HG03457 (cell line): ENCODE data around the gene MAGI1.

Experiments
- ATAC-seq: cut with Tn5 transposase; IDR thresholded peaks from one replicate; pipeline ENCODE4 v1.9.1; 2021; ENCODE audit warnings: moderate number of reproducible peaks; ENCODE audit not compliant: unreplicated experiment

MAGI1 gene

DNA sequence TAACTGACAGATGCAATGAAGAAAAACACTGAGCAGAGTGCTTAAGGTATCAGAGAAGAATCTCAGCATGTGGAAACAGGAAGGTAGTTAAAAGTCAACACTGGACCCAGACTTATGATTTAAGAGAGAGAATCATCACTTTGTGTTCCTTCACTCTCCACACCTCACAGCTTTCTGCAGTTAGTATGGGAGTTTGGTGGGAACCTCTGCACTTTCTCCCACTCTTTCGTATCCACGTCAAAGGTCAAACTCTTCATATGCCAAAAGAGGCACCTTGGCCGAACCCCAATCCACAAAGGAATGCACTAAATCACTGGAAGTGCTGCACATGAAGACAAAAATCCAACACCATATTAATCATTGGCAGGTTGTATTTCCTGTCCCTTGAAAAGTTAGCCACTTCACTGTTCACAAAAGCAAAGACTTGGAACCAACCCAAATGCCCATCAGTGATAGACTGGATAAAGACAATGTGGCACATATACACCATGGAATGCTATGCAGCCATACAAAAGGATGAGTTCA, 361.2 kb downstream of the MAGI1 start:
- no peak for ATAC-seq

DNA sequence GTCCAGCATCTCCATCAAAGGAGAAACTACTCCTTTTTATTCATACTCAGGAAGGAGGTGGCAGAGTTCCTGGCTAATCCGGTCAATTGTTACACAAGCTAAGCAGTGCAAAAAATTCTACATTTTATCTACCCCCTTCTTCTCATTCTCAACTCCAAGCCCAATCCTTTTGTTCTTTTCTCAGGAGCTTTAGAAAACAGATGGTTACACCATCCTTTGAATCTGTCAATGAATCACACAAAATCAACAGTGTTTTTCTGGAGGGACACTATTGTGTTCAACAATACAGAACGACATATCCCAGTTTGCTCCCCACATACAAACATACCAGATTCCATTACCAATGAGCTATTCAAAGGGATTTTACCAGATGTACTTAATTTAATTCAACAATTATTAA, 362.1 kb downstream of the MAGI1 start:
- no peak for ATAC-seq

DNA sequence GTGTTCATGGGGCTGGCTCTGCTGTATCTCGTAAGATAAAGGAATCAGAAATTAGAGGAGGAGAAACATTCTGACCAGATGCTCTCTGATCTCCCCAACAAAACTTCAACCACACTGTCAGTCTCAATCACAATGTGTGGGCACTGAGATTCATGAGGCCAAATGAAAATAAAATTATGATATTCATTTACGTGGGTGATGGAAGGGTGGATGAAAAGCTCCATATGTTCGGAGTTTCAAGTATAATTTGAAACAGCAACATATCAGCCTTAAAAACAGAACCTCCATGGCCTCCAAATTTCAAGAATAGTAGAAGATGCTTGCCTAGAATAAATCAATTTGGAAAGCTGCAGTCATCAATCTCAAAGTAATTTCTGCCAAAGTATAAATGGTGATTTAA, 363.7 kb downstream of the MAGI1 start:
- no peak for ATAC-seq

DNA sequence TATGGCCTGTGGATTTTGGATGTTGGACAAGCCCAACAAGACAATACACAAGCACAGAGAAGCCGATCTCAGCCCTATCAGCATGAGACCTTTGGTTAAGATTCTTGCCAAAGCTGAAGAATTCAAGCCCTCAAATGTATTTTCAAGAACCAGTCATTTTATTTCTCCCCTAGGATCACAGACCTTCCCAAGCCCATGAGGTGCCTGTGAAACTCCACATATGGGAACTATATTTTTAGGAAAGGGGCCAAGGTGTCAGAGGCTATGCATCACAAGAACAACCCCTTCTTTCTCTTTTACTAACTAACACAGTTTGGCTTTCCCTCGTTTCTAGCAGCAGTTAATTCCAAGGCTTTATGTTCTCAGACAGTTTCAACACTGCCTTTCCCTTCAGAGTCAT, 364.5 kb downstream of the MAGI1 start:
- ATAC-seq = no peak

DNA sequence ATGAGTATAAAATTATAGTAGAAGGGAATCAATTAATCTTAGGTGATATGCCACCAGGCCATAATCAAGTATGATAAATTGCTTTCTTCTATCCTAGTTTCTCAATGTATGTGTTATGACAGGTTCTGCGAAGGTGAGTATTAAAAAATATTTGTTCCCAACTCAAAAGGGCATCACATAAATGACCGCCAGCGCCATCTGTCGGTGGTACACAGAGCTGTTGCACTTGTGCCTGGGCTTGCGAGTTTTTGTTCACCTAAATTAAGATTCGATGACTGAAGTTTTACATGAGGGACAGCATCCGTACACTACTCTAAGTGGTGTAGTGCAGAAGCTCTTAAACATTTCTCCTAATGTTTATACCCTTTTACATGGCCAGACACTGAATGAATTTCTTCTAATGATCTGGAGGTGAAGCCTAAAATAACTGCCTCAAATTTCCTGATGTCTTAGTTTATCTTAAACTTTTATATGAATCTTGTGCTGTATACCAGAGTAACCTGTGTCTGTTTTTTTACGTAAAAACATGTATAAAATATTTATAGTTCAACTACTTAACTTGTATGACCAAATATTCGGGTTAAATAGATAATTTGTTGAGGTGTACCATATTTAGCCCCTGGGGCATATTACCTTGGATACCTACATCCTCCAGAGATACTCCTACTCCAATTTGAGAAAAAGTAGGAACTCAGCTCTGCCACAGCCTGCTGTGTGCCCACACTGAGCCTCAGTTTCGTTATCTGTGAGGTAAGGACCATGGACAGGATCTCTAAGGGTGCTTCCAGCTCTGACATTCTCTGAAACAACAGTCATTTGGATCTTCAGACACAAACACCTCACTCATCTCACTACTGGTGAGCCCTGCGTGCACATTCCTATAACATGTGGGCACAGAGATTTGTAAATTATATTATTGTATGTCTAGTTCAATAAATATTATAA, 365.6 kb downstream of the MAGI1 start:
- no peak for ATAC-seq

DNA sequence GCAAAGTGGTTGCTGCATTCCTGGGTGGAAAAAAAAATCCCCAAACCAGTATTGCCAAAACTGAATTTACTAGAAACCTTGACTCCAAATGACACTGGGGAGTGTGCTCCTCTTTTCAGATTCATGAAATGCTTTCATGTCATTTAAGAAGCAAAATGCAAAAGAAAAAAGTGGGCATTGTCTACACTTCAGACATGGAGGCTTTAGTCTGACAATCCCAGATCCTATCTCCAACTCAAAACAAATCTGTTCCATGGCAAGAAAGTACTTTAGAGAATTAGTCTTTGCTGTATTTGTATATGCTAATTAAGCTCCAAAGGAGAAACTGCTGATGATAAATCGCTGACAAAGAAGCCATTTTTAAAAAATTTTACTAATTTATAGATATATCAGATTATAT, 366.7 kb downstream of the MAGI1 start:
- ATAC-seq = no peak

DNA sequence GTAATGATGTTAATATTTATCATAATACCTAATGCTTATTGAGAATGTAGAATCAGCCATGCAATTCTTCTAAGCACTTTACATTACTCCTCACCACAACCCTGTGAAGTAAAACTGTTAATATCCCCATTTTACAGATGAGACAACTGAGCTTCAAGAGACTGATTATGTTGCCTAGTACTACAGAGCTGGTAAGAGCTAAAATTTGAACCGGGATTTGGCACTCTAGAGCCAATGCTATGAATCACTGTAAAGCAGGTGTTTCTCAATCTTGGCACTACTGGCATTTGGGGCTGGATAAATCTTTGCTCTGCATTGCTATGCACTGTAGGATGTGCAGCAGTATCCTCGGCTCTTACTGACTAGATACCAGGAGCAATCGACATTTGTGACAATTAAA, 367.7 kb downstream of the MAGI1 start:
- ATAC-seq = no peak

DNA sequence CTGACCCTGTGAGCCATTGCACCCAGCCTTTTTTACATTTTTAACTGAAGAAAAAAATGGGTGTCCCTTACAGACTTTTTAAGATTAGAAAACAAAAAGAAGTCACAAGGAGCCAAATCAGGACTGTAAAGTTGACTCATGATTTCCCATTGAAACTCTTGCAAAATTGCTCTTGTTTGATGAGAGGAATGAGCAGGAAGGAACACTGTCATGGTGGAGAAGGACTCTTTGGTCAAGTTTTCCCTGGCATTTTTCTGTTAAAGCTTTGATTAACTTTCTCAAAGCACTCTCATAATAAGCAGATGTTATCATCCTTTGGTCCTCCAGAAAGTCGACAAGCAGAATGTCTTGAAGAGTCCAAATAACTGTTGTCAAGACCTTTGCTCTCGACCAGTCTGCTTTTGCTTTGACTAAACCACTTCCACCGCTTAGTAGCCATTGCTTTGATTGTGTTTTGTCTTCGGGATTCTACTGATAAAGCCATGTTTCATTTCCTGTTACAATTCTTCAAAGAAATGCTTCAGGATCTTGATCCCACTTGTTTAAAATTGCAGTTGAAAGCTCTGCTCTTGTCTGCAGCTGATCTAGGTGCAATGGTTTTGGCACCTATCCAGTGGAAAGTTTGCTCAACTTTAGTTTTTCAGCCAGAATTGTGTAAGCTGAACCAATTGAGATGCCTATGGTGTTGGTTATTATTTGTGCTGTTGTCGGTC, 369.4 kb downstream of the MAGI1 start:
- no peak for ATAC-seq

DNA sequence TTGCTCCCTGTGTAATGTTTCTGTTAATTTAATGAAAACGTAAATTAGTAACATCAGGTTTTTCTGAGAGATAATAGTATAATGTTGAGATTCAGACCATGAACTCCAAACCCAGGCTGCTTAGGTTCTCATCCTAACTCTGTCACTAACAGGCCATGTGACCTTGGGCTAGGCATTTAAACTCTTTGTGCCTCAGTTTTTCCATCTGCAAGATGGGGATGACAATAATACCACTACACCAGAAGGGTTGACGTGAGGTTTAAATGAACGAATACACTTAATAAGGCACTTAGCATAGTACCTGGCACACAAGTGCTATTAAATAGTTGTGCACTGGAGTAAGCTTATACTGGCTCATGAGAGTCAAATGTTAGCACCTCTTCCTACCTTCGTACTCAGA, 370.8 kb downstream of the MAGI1 start:
- no peak for ATAC-seq

DNA sequence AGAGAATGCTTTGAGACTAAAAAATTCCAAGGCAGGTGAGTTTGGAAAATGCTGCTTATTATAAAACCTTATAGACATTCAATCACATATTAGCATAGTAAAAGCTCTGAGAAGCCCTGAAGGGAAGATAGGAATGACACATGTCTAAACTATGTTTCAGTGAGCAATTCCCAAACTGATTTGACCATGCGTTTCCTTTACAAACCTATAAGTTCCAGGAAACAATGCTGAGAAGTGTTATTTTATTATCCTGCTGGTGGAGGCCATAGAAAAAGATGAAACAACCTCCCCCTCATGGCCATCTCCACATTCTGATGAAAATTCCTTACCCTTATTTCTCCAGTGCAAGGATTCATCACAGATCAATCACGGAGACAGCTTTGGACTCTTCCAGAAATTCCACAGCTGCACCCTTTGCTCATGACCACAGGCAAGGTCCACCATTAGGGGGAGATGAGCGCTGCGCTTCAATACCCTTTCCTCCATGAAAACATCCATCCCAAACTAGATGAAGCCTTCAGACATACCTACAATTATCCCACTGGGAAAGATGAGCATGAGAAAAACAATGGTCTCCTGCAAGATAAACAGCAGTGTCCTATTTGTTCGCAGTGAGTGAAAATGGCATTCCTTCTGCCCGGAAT, 372.1 kb downstream of the MAGI1 start:
- ATAC-seq = no peak

DNA sequence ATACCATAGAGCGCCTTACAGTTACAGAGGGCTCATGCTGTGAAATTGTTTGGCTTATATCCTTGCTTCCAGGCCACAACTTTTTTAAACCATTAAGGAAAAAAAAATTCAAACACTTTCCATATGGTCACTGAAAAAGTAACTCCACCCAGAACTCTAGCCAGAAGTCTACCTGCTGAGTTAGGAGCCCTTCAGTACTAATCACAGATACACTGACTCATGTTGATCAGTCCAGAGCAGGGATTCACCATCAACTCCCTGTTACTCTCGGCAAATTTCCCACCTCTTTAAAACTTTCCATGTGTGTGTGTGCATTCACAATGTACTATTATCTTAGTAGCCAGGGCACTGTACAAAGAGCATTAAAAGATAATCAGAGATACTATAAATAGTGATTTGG, 372.8 kb downstream of the MAGI1 start:
- ATAC-seq = no peak

DNA sequence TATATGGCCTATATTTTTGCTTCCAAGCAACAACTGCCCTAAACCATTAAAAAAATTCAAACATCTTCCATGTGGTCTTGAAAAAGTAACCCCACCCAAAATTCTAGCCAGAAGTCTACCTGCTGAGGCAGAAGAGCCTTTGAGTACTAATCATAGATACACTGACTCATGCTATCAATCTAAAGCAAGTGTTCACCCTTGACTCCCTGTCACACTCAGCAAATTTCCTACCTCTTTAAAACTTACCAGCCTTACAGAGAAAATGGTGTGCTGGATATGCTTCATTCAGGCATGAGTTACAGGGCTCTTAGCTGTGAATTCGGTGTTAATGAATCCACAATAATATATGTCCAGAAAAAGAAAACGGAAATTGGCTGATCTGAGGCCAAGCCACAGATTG, 373.8 kb downstream of the MAGI1 start:
- ATAC-seq = no peak

DNA sequence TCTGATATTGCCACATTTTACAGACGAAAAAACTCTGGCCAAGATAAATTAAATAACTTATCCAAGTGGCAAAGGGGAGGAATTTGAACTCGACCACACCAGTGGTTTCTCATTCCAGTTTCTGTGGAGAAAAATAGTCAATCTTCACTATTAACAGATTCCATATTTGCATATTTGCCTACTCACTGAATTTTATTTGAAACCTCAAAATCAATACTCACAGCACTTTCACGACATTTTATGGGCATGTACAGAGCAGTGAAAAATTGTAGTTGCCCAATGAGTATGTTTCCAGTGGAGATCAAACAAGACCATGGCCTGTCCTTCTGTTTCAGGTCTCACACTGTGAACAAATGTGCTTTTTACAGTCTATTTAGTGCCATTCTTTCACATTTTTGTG, 374.3 kb downstream of the MAGI1 start:
- no peak for ATAC-seq

DNA sequence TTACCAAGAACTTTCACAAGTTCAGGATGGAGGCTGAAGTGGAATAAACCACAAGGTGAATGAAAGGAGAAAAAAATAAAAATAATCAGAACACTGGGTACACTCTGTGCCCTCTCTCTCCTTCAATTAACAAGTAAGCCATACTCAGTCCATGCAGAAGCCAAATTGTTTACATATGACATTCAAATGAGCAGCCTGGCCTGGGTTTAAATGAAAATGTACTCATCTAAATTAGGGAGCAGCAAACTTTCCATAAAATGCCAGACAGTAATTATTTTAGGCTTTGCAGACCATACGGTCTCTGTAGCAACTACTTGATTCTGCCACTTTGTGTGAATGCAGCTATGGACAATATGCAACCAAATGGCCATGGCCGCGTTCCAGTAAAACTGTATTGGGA, 376.6 kb downstream of the MAGI1 start:
- ATAC-seq = no peak

DNA sequence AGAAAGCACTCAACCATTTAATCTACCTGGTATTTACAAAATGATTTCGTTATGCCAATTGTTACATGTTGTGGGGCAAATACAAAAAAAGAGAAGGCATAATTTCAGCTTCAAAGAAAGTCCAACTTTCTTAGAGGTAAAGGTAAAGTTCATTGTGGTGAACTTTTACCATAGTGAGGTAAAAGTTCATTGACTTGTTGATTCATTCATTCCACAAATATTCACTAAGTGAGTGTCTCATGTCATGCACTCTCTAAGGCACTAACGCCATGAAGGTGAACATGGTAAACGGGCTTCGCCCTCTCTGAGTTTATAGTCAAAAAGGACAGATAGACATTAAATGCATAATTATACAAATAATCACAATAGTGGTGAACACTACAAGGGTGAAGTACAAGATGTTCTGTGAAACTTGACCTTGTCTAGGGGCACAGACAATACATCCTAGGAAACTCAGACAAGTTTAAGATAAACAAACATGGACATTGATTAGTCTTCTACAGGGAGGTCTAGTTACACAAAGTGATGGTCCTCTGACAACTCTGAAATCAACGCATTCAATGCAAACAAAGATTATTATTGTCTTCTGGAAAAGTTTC, 378.6 kb downstream of the MAGI1 start:
- no peak for ATAC-seq

DNA sequence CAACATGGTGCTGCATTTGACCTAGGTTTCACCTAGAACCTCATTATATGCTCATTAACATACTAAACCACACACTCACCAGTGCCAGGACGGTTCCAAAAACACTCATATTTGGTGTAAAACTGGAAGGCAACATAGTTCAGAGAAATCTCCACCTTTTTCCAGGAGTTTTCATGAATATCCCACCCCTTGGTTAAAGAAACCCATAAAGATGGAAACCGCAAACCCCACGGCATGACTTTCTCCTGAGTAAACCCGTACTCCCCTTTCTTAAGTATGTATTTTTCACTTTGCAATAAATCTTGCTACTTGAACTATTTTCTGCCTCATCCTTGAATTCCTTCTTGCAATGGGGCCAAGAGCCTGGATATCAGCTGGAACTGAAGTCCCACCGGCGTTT, 379.3 kb downstream of the MAGI1 start:
- ATAC-seq = no peak

DNA sequence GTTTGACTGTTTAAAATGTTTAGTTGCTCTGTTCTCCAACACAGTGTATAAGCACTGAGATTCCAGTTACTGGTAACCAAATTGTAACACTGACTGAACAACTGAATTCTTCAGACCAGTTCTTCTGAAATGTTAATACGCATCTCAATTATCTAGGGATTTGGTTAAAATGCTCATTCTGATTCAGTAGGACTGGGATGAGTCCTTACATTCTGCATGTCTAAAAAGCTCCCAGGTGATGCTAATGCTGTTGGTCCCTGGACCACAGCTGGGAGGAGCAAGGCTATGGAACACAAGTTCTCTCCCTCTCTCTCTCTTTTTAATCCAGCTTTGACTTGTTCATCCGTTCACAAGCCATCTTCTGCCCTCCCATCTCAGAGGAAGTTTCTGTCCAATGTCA, 380.3 kb downstream of the MAGI1 start:
- no peak for ATAC-seq

DNA sequence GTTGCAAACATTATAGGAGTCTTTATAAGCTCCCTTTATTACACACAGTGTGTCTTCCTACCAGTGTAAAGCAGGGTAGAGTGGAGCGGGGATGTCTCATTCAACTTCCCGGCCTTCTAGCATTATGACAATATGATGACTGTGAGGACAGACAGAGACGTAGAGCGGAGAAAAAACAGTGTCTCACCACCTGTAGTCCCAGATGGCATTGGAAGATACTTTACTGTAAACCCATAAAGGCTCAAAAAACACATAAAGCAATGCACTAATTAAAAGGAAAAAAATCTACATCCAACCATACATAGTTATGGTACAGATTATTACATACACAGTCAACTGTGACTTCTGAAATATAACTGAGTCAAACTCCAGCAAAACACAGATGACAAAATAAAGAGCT, 383.7 kb downstream of the MAGI1 start:
- ATAC-seq = no peak

DNA sequence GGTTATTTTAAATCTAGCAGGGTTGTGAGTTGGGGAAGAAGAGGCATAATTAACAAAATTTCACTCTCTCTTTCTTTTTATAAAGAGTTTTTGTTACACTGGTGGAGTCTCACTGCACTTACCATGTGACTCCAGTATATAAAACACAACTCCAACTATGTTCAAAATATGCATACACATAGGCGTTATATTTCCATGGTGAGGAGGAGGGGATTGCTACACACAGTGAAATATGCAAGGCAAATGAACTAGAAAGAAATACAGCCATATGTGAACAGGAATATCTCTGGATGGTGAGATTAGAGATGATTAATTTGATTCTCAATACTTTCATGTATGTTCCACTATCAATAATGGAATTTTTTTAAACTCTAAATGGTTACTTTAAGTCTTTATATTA, 385.0 kb downstream of the MAGI1 start:
- ATAC-seq = no peak

DNA sequence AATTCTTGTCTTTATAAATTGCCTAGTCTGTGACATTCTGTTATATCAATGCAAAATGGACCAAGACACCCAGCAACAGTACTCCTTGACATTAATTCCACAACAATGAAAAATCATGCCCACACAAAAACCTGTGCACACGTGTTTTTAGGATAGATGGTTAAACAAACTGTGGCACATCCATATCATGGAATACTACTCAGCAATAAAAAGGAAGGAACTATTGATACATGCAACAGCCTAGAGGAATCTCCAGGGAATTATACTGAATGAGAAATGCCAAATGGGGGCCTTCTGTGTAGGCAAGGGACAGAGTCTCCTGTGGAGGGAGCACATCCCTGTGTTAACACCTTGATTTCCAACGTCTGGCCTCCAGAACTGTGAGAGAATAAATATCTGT, 388.5 kb downstream of the MAGI1 start:
- no peak for ATAC-seq

DNA sequence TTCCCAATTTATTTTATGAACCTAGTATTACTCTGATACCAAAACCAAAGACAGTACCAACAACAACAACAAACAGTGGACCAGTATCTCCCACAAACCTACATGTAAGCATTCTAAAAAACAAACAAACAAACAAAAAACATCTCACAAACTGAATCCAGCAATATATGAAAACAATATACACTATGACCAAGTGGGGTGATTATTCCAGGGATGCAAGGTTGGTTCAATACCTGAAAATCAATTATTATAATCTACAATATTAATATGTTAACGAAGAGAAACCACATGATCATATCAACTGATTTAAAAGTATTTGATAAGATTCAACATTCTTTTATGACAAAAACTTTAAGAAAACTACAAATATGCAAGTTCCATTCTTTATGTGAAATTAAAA, 391.3 kb downstream of the MAGI1 start:
- ATAC-seq = no peak
